ENCODE results near the gene CYTL1.
"Not testable (repeated sequence)": the region's sequence is repeated elsewhere in the genome, so short reads cannot be mapped to it uniquely, and the experiment has no call there.

Gene CYTL1

GRCh38 chr4:5021546-5021945, 2.3 kb upstream of the CYTL1 start:
- Mint-ChIP-seq H3K4me1 (peaks cover 2% of the 10 kb centered on the region), H3K4me3 (no peak overlapping the region), H3K27me3 (peaks cover 9% of the 10 kb centered on the region), H3K36me3 (ENCODE audit: low read depth) (no peaks in the 10 kb centered on the region), H3K9me3 (peaks cover 4% of the 10 kb centered on the region), H3K27ac (no peak overlapping the region)
- DNase-seq (no peak), ATAC-seq (no peak)

- ATAC-seq (no peak), DNase-seq (no peak)
- peaks cover 2% of the 10 kb centered on the region for H3K4me1 Mint-ChIP-seq
- no peak overlapping the region for H3K27ac Mint-ChIP-seq
- no peak overlapping the region for H3K4me3 Mint-ChIP-seq
- H3K9me3 Mint-ChIP-seq = peaks cover 4% of the 10 kb centered on the region
- no peaks in the 10 kb centered on the region for H3K36me3 Mint-ChIP-seq (ENCODE audit: low read depth)
- peaks cover 8% of the 10 kb centered on the region for H3K27me3 Mint-ChIP-seq
Measured at GRCh38 chr4:5020341-5020740, 1.1 kb upstream of the CYTL1 start.

- Mint-ChIP-seq H3K4me3 (no peak overlapping the region), H3K27ac (no peak overlapping the region), H3K27me3 (peaks cover 8% of the 10 kb centered on the region), H3K4me1 (peaks cover 2% of the 10 kb centered on the region), H3K36me3 (ENCODE audit: low read depth) (no peaks in the 10 kb centered on the region), H3K9me3 (peaks cover 4% of the 10 kb centered on the region)
- ATAC-seq (no peak), DNase-seq (no peak)
Measured at GRCh38 chr4:5019796-5020195, 538 bp upstream of the CYTL1 start.

GRCh38 chr4:5018603-5019002, 655 bp downstream of the CYTL1 start:
- Mint-ChIP-seq H3K27me3 (peaks cover 10% of the 10 kb centered on the region), H3K9me3 (peaks cover 4% of the 10 kb centered on the region), H3K36me3 (ENCODE audit: low read depth) (no peaks in the 10 kb centered on the region), H3K27ac (no peak overlapping the region), H3K4me3 (no peak overlapping the region), H3K4me1 (peaks cover 2% of the 10 kb centered on the region)
- DNase-seq (no peak), ATAC-seq (no peak)

GRCh38 chr4:5018096-5018495, 1.2 kb downstream of the CYTL1 start:
- DNase-seq (no peak), ATAC-seq (no peak)
- Mint-ChIP-seq H3K36me3 (ENCODE audit: low read depth) (no peaks in the 10 kb centered on the region), H3K4me3 (no peak overlapping the region), H3K27me3 (peaks cover 13% of the 10 kb centered on the region), H3K27ac (no peak overlapping the region), H3K4me1 (peaks cover 2% of the 10 kb centered on the region), H3K9me3 (peaks cover 4% of the 10 kb centered on the region)

- ATAC-seq = no peak
- H3K27me3 Mint-ChIP-seq = peaks cover 24% of the 10 kb centered on the region
- peaks cover 2% of the 10 kb centered on the region for H3K4me1 Mint-ChIP-seq
- no peaks in the 10 kb centered on the region for H3K9me3 Mint-ChIP-seq
- no peaks in the 10 kb centered on the region for H3K36me3 Mint-ChIP-seq (ENCODE audit: low read depth)
- H3K27ac Mint-ChIP-seq = no peak overlapping the region
- no peak for DNase-seq
- H3K4me3 Mint-ChIP-seq = no peak overlapping the region
Measured at GRCh38 chr4:5014007-5014682, 5.1 kb downstream of the CYTL1 start.

GRCh38 chr4:5012958-5013357, 6.3 kb downstream of the CYTL1 start:
- no peak for ATAC-seq
- Mint-ChIP-seq H3K27me3 (peaks cover 20% of the 10 kb centered on the region), H3K27ac (no peak overlapping the region), H3K36me3 (ENCODE audit: low read depth) (no peaks in the 10 kb centered on the region), H3K9me3 (no peaks in the 10 kb centered on the region), H3K4me1 (no peaks in the 10 kb centered on the region), H3K4me3 (no peak overlapping the region)
- DNase-seq = no peak

GRCh38 chr4:5012244-5012898, 6.9 kb downstream of the CYTL1 start:
- H3K4me3 Mint-ChIP-seq = no peak overlapping the region
- H3K36me3 Mint-ChIP-seq (ENCODE audit: low read depth) = no peaks in the 10 kb centered on the region
- no peaks in the 10 kb centered on the region for H3K4me1 Mint-ChIP-seq
- no peak for ATAC-seq
- H3K27me3 Mint-ChIP-seq = peaks cover 20% of the 10 kb centered on the region
- no peak overlapping the region for H3K27ac Mint-ChIP-seq
- DNase-seq = no peak
- H3K9me3 Mint-ChIP-seq = no peaks in the 10 kb centered on the region

GRCh38 chr4:5010984-5011383, 8.3 kb downstream of the CYTL1 start:
- ATAC-seq (no peak), DNase-seq (no peak)
- Mint-ChIP-seq H3K4me3 (no peak overlapping the region), H3K9me3 (no peaks in the 10 kb centered on the region), H3K27me3 (peaks cover 18% of the 10 kb centered on the region), H3K27ac (no peak overlapping the region), H3K36me3 (ENCODE audit: low read depth) (no peaks in the 10 kb centered on the region), H3K4me1 (no peaks in the 10 kb centered on the region)

- Mint-ChIP-seq H3K27ac (no peak overlapping the region), H3K4me1 (no peaks in the 10 kb centered on the region), H3K36me3 (ENCODE audit: low read depth) (no peaks in the 10 kb centered on the region), H3K27me3 (peaks cover 21% of the 10 kb centered on the region), H3K4me3 (no peak overlapping the region), H3K9me3 (no peaks in the 10 kb centered on the region)
- no peak for ATAC-seq
- no peak for DNase-seq
Measured at GRCh38 chr4:5009796-5010195, 9.5 kb downstream of the CYTL1 start.

- not testable (repeated sequence) for ATAC-seq; H3K27ac Mint-ChIP-seq; H3K36me3 Mint-ChIP-seq (ENCODE audit: low read depth); H3K4me3 Mint-ChIP-seq; H3K4me1 Mint-ChIP-seq; H3K9me3 Mint-ChIP-seq; DNase-seq
- peaks cover 24% of the 10 kb centered on the region for H3K27me3 Mint-ChIP-seq
Measured at GRCh38 chr4:5006932-5007331, 12.3 kb downstream of the CYTL1 start.

- DNase-seq (no peak), ATAC-seq (no peak)
- Mint-ChIP-seq H3K4me1 (no peaks in the 10 kb centered on the region), H3K36me3 (ENCODE audit: low read depth) (no peaks in the 10 kb centered on the region), H3K9me3 (no peaks in the 10 kb centered on the region), H3K27ac (no peak overlapping the region), H3K27me3 (peaks cover 31% of the 10 kb centered on the region), H3K4me3 (no peak overlapping the region)
Measured at GRCh38 chr4:5004496-5004895, 14.8 kb downstream of the CYTL1 start.

- DNase-seq (no peak), ATAC-seq (no peak)
- Mint-ChIP-seq H3K27ac (no peak overlapping the region), H3K4me1 (no peaks in the 10 kb centered on the region), H3K9me3 (no peaks in the 10 kb centered on the region), H3K27me3 (peaks cover 28% of the 10 kb centered on the region), H3K36me3 (ENCODE audit: low read depth) (no peaks in the 10 kb centered on the region), H3K4me3 (no peak overlapping the region)
Measured at GRCh38 chr4:5003918-5004317, 15.3 kb downstream of the CYTL1 start.

GRCh38 chr4:5003372-5003857, 15.8 kb downstream of the CYTL1 start:
- Mint-ChIP-seq H3K4me1 (no peaks in the 10 kb centered on the region), H3K4me3 (no peak overlapping the region), H3K27me3 (peaks cover 28% of the 10 kb centered on the region), H3K36me3 (ENCODE audit: low read depth) (no peaks in the 10 kb centered on the region), H3K9me3 (no peaks in the 10 kb centered on the region), H3K27ac (no peak overlapping the region)
- ATAC-seq (no peak), DNase-seq (no peak)

GRCh38 chr4:5001641-5002040, 17.6 kb downstream of the CYTL1 start:
- not testable (repeated sequence) for H3K36me3 Mint-ChIP-seq (ENCODE audit: low read depth); H3K9me3 Mint-ChIP-seq; DNase-seq; ATAC-seq; H3K4me3 Mint-ChIP-seq; H3K4me1 Mint-ChIP-seq; H3K27ac Mint-ChIP-seq
- peaks cover 28% of the 10 kb centered on the region for H3K27me3 Mint-ChIP-seq

All from activated naive CD8-positive, alpha-beta T cell treated with anti-CD3 and anti-CD28 coated beads, Interleukin-2, amount 50 U/mL, for 24 hours (primary cell).